Thyroid gland (tissue), 4 donors: Measurements from ENCODE around the gene TCERG1L.

Experiments
- CTCF ChIP-seq, 6 experiments: fragments of 200-600 bp in 3 of 6; fragments of 450-650 bp in 3 of 6; sonication (generic) in 3 of 6; IDR thresholded peaks; one replicate each; pipeline ENCODE4 v1.5.1; 2016 to 2019; ENCODE audit warnings: antibody characterized with exemption in 6 of 6, mild to moderate bottlenecking in 2 of 6, inconsistent platforms in 1 of 6, moderate library complexity in 1 of 6
- POLR2A ChIP-seq, 2 donors: fragments of 450-650 bp; IDR thresholded peaks; one replicate each; pipeline ENCODE4 v1.6.1; 2017; ENCODE audit warnings: antibody characterized with exemption in 2 of 2, mild to moderate bottlenecking in 2 of 2, moderate library complexity in 1 of 2

- TF ChIP-seq CTCF (IDR thresholded peaks at IDR 0.05) (no peak), POLR2A (IDR thresholded peaks at IDR 0.05) (no peak)
Measured at GRCh38 chr10:131068760-131069159, 242.8 kb downstream of the TCERG1L start.
